Measurements from ENCODE around the gene RAD51C.

DNA sequence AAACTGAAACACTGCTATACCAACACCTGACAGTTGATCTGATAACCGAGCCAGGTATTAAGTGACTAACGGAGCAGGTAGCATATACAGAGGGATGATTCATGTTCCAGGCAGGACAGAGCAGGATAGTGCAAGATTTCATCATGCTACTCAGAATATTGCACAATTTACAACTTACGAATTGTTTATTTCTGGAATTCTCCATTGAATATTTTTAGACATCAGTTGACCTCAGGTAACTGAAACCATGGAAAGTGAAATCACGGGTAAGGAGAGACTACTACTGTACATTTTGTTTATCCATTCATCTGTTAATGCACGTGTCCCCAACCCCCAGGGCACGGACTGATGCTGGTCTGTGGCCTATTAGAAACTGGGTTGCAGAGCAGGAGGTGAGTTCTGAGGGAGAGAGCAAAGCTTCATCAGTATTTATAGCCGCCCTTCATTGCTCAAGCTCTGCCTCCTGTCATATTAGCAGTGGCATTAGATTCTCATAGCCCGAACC is 48.8 kb downstream of the RAD51C start:
- TF ChIP-seq SAFB2 (IDR thresholded peaks at IDR 0.05; ENCODE audit: borderline replicate concordance, low read depth, low read length, severe bottlenecking) (no peak), FOXA1 (IDR thresholded peaks at IDR 0.05; ENCODE audit: borderline replicate concordance) (no peak), GABPA (tag; conservative IDR thresholded peaks at IDR 0.05; ENCODE audit: low read depth) (no peak), TCF7 (IDR thresholded peaks at IDR 0.05; ENCODE audit: borderline replicate concordance) (no peak), BRF1 (IDR thresholded peaks at IDR 0.05; ENCODE audit: borderline replicate concordance, extremely low read depth, insufficient read length) (no peak)
- TF ChIP-seq, protein P1, sequence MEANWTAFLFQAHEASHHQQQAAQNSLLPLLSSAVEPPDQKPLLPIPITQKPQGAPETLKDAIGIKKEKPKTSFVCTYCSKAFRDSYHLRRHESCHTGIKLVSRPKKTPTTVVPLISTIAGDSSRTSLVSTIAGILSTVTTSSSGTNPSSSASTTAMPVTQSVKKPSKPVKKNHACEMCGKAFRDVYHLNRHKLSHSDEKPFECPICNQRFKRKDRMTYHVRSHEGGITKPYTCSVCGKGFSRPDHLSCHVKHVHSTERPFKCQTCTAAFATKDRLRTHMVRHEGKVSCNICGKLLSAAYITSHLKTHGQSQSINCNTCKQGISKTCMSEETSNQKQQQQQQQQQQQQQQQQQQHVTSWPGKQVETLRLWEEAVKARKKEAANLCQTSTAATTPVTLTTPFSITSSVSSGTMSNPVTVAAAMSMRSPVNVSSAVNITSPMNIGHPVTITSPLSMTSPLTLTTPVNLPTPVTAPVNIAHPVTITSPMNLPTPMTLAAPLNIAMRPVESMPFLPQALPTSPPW (CRISPR knock-in tag; IDR thresholded peaks at IDR 0.05), result no peak
- TF ChIP-seq, protein P2, sequence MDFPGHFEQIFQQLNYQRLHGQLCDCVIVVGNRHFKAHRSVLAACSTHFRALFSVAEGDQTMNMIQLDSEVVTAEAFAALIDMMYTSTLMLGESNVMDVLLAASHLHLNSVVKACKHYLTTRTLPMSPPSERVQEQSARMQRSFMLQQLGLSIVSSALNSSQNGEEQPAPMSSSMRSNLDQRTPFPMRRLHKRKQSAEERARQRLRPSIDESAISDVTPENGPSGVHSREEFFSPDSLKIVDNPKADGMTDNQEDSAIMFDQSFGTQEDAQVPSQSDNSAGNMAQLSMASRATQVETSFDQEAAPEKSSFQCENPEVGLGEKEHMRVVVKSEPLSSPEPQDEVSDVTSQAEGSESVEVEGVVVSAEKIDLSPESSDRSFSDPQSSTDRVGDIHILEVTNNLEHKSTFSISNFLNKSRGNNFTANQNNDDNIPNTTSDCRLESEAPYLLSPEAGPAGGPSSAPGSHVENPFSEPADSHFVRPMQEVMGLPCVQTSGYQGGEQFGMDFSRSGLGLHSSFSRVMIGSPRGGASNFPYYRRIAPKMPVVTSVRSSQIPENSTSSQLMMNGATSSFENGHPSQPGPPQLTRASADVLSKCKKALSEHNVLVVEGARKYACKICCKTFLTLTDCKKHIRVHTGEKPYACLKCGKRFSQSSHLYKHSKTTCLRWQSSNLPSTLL (IDR thresholded peaks at IDR 0.05), result no peak

All from K562 (cell line).